A549 treated with DMSO at 1 μM for 4 hours (cell line): Measurements from ENCODE around the gene ZNF532. TPM values are rescaled to one million over a fixed set of nuclear protein-coding genes. Genes with fewer than 3 reads are reported as not detected.

Experiments
- total RNA-seq: library from RNA; stranded (reverse); fragments of 200-300 nt; extraction: Qiagen RNA extraction; gene quantifications from 5 replicates; pipeline ENCODE4 v1.2.3, GENCODE V29; 2022; ENCODE audit warnings: low read depth

Gene ZNF532
- 22.3 to 29.1 TPM (median 25.9 TPM) in 5 replicates for total RNA-seq

DNA sequence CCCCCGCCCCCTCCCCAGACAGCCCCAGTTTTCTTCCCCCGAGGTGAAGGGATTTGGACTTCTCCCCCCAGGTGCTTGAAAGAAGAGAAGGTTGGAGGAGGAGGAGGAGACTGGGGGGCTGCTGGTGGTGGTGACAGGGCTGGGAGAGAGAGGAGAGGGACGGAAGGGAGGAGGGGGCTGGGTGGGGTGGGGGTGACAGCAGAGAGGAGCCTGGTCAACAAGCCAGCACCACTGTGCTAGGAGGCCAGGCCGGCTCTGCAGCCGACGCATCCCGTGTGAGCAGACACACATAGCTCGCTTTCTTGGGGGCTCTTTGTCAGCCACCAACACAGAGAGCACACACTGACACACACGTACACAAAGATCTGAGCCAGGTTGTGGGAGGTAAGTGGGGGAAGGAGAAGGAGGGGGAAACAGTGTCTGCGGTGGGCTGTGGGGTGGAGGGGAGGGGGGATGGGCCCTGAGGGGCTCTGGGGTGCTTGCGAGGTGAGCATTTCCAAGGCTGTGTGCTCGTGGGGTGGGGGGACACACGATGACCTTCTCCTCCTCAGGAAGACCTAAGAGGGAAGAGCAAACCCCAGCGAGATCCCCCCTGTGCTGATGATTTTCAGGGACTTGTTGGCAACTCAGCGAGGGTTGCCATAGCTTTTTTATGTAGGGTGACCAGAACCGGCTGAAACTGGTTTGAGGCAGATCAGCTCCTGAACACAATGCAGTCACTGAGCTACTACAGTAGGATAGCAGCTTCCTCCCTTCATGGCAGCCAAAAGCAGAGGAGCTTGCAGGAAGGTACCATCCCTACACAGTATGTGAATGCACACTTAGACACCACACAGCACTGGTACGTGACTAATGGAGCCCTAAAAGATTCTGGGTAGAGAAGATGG, at the start of gene ZNF532:
Gene ZNF532 (plus strand): TSS at position 732 of the 887 bp plus-strand sequence. CDS start 53,411 bp downstream, outside the sequence.

Other genes with a start within 250 kb of the ZNF532 start
- 9.8 to 13.6 TPM (median 11.9 TPM) in 5 replicates for gene ALPK2, start 235.8 kb upstream of the ZNF532 start, total RNA-seq
- 11.1 to 15.2 TPM (median 13.6 TPM) in 5 replicates for gene MALT1, start 193.4 kb upstream of the ZNF532 start, total RNA-seq